Tibial nerve (tissue), 4 donors: ENCODE results near the gene RIMKLA.
A peak's percentile ranks its signal among the peaks of the same experiment; 100 is the strongest.

Source experiments
- CTCF ChIP-seq, 5 experiments: fragments of 200-600 bp in 3 of 5; fragments of 450-650 bp in 2 of 5; sonication (generic) in 3 of 5; IDR thresholded peaks; one replicate each; pipeline ENCODE4 v1.5.1; 2016 to 2019; ENCODE audit warnings: antibody characterized with exemption in 5 of 5, mild to moderate bottlenecking in 3 of 5, moderate library complexity in 2 of 5
- EP300 ChIP-seq, 2 donors: sonication (generic); formaldehyde crosslinking; IDR thresholded peaks; one replicate each; pipeline ENCODE4 v1.6.1; 2017; ENCODE audit warnings: antibody characterized with exemption in 2 of 2, mild to moderate bottlenecking in 1 of 2

GRCh38 chr1:42462828-42463763 is 82.5 kb downstream of the RIMKLA start, which contains the start of gene CCDC30:
- TF ChIP-seq CTCF (IDR thresholded peaks at IDR 0.05), result peak in 1 of 5 experiments; percentile 20
- no peak for TF ChIP-seq EP300 (IDR thresholded peaks at IDR 0.05)
